ENCODE measurements around the gene NIBAN1.
"Not testable (repeated sequence)": the region's sequence is repeated elsewhere in the genome, so short reads cannot be mapped to it uniquely, and the experiment has no call there.

Gene NIBAN1

DNA sequence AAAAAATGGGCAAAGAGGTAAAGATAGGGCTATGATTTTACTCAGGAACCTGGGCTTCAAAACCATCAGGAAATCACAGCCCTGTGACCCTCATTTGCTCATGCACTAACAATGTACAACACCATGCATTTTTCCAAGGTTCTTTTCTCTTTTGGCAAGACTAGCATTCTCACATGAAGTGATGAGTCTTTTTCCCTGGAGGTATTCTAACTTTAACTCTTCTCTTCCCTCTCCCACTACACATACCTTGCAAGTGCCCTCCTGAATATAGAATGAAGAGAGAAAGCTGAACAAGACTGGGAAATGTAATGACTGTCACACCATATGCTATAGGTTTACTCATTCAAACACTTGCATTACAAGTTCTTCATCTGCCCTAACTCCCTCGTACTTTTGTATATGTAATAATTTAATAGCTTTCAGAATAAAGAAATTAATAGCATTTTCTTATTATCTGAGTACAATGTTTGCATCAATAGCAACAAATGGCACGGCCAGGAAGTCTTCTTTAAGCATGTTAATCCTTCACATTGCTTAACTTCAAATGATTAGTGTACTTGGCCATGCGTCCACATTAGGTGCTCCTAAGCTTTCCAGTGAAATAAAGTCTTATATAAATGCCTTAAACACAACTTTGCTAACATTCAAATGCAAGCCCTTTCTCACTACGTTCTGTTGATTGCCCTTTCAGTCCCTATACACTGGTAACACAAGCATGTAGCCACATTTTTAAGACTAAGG is 1.8 kb downstream of the NIBAN1 start:
- no peak for DNase-seq

DNA sequence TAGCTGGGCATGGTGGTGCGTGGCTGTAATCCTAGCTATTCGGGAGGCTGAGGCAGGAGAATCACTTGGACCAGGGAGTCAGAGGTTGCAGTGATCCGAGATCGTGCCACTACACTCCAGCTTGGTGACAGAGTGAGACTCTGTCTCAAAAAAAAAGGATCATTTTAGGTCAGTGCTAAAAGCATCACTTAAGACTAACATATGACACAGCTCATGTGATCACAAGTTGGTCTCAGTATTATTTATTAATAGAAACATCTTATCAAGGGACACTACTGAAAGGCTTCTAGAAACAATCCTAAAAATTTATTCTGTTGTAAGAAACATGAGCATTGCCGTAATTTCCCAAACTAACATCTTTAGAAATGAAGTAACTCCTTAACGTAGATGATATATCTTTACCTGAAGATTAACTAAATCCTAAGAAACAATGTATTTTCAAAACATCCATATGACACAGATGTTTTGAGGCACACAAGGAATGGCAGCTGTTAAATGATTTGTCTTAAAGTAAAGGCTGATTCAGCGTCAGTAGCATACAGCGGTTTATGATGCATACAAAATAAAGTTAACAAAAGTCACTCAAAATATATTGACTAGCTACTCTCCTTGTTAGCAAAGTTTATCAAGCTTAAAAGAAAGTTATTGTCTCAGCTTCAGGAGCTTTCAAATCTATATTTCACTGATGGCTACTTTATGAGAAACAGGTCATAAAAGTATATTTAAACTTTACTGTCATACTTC is 2.6 kb downstream of the NIBAN1 start:
- DNase-seq = no peak

DNA sequence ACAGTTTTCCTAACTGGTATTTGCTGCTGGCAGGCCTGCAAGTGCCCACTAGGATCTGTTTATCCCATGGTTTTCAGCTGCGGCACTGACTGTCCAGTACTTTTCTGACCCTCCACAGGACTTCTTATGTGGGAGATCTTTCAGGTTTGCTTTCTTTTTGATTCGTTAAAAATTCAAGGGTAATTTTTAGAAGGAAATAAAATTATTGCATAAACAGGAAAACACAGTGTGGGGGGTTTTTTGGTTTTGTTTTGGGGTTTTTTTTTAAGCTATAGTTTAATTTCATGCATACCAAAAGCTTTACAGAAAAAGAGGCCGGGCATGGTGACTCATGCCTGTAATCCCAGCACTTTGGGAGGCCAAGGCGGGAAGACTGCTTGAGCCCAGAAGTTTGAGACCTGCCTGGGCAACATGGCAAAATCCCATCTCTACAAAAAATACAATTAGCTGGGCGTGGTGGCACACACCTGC is 3.6 kb downstream of the NIBAN1 start:
- no peak for DNase-seq

DNA sequence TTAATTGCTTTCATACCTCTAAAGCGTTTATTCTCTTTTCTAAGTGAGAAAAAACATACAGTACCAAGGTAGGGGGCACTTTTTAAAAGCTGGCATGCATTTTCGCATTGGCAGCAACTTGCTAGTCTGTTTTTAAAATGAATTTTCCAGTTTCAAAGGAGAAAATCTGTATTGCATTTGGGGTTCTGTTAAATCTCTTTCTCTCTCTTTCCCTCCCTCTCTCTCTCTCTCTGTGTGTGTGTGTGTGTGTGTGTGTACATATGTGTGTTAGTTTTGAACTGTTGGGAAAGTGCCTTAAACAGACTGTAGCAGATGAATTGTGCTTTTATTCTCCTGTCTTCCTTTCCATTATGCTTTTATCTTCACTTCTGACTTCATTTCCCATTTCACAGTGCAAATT is 7.3 kb downstream of the NIBAN1 start:
- DNase-seq = no peak

DNA sequence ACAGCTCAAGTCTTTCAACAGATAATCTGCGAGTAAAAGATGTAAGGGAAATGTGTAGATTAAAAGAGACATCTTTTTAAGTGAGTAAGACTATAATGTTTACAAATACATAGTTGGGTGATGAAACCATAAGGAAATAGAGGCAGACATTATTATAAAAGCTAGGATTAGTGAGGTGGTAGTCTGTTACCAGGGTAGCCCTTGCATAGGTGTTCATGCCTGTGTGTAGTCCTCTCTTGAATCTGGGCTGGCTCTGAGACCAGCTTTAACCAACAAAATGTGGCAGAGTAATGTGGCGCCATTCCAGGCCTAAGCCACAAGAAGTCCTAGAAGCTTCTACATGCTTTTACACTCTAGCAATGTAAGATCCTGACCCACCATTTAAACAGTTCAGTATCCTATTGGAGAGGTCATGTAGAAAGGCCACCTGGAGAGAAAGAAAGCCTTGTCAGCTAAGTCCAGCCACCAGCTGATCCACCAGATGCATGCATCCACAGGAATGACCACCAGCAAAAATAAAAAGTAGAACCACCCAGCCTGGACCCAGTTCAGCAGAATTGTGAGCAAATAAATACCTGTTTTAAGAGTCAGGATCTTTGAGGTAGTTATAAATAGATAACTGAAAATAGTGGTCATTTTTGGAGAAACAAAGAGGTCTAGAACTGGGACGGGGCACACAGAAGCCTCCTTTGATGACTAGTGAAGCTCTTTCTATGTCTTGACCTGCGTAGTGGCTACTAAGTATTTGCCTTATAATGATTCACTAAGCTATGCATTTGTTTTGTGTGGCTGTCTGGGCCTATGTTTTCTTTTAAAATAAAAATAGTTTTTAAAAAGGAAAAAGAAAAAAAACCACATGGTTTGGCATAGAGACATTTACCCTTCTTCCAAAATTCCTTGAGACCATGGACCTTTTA is 8.1 kb downstream of the NIBAN1 start:
- no peak for DNase-seq

DNA sequence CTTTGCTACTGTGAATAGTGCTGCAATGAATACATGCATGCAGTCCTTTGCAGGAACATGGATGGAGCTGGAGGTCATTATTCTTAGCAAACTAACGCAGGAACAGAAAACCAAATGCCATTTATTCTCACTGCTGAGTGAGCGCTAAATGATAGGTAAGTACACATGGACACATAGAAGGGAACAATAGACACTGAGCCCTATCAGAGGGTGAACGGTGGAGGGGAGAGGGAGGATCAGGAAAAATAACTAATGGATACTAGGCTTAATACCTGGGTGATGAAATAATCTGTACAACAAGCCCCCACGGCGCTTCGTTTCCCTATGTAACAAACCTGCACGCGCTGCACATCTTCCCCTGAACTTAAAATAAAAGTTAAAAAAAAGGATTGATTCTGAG is 8.9 kb downstream of the NIBAN1 start:
- DNase-seq = no peak

DNA sequence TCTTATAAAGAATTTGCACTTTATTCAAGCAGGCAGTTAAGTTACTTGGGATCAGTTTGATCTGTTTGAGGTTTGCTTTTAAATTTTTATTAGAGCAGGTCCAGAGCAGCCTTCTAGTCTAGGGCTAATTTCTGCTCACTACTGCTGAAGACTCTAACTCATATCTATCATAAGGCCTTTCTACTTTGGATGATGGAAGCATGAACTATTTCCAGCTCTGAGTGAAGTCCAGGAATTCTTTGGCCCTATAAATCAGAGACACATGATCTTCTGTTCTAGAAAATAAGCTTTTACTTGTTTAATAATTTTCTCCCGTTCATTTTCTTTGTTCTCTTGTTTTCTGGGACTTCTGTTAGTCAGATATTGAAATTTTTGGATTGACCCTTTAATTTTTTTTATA is 14.7 kb downstream of the NIBAN1 start:
- DNase-seq = no peak

DNA sequence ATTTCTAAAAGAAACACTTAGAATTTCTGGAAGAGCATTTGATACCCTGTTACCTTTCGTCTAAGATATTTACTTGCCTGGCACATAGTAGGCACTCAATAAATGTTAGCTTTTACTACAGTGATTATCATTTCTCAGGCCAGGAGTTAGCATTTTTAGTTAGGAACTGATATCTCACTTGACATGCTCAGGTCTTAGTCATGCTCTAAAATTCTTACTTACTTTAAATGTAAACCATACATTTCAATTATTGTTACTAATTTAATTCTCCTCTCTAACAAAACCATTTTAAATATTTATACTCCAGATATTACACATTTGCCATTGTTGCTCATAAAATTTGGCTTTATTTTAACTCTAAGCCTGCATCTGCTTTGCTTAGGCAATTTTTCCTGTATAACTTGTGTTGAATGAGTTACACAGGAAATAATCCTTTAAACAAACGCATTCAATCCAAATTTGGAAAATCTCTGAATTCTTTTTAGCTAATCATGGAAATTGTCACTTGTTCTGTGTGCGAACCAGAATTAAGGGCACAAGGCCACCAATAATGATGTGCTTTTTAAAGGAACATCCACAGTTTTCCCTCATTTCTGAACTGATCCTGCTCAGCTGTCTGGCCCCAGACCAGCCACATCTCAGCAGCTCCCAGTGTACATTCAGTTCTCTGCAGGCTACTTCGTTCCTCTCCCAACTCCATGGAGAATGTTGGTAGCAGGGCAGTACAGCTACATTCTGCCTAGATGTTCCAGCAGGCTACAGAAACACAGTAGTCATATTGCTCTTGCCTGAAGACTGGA is 15.6 kb downstream of the NIBAN1 start:
- peak in 1 of 58 donors; percentile 1 for DNase-seq

DNA sequence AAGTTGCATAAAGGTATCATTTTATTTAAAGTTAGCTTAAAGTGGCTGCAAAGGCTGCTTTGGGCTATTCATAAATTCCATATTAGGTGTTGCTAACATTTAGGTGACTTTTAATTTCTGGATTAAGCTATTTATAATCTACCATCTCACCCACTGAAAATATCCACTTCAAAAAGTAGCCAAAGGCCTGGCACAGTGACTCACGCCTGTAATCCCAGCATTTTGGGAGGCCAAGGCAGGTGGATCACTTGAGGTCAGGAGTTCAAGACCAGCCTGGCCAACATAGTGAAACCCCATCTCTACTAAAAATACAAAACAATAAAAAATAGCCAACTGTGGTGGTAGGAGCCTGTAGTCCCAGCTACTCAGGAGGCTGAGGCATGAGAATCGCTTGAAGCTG is 16.4 kb downstream of the NIBAN1 start:
- DNase-seq = not testable (repeated sequence)

DNA sequence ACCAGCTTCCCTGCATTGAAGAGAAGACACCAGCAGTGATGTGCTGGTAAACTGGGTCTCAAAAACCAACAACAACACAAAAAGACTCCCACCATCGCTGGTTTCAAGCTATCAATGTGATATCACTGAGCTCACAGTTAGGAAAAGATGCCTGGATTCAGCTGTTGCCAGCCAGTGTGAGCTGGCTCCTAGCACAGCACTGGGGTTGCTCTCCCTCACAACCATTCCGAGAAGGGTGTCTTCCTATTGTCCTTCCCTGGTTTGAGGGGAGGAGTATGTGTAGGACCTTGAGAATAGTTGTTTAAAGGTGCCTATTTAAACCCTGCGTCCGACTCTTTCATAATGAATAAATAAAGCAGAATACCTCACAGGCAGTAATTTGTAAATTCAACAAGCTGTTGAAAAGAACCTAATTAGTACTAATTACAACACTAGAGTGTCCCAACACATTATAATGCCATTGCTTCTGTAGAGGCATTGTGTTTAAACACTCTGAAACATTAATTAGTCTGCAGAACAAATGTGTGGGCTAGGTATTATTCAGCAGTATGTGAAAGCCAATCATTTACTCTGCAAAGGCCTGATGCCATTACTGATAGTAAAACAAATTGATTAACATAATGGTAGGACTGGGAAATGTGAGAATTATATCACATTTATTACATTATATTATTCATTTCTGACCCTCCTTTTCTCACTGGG is 17.2 kb downstream of the NIBAN1 start:
- DNase-seq = no peak

DNA sequence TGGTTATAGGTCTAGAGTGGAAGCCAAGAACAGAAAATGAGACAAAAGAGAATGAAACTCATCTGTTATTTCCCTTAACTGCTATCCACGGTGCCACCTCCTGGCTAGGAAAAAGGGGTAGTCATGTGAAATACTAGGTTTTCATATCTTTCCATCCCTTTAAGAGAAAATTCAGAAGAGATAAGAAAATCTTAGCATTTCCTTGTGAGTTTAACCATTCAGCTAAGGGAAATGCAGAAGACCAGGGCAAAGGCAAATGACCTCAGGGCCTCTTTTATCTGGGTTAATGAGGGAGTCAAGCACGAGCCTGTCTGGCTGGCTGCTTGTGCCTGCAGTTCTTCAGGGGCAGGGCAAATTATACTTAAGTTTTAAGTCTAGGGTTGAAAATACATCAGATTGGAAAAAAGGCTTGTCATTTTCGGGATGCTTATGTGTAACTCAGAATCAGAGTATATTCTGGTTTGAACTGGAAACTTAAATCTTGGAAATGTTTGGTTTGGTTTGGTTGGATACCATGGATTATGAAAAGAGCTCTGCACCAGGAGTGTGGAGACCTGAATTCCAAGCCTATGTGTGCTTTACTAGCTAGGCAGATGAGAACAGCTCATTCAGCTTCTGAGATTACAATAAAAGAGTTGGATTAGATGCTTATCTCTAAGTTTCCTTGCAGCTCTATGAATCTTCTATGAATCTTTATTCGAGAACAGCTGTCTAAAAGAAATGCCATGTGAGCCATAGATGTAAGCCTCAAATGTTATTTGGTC is 19.9 kb downstream of the NIBAN1 start:
- no peak for DNase-seq

DNA sequence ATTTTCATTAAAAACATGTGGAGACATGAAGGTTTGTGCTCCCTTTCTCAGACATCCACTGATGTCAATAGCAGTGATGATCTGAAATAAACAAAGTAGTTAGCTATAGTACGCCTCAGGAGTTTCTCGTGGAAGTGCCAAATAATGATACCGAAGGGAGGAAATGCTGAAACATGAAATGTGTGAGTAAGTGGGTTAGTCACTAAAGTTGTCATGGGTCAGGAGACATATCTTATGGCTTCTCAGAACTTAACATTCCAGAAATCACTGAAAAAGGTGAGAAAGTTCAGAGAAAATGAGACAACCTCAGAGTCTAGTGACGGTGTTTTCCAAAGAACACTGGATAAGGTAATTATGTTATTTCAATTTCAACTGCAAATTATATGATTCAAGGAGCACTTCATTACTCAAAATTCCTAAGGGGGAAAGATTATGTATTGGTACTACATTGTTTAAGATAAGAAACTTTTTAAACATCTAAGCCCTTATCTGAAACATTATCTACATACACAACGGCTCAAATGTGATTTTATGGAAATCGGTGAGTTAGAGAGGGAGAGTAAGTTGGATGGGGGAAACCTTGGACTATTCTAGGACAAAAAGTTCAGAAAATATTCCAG is 20.6 kb downstream of the NIBAN1 start:
- no peak for DNase-seq

DNA sequence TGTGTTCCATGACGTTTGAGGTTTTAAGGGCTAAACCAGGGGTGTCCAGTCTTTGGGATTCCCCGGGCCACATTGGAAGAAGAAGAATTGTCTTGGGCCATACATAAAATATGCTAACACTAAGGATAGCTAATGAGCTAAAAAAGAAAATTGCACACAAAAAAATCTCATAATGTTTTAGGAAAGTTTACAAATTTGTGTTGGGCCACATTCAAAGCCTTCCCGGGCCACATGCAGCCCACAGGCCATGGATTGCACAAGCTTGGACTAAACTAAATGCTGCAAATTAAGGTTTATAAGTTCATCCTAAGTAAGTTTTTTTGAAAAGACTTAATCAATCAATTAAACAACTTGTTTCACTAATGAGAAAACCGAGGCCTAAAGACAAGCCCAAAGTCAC is 21.9 kb downstream of the NIBAN1 start:
- DNase-seq = no peak

DNA sequence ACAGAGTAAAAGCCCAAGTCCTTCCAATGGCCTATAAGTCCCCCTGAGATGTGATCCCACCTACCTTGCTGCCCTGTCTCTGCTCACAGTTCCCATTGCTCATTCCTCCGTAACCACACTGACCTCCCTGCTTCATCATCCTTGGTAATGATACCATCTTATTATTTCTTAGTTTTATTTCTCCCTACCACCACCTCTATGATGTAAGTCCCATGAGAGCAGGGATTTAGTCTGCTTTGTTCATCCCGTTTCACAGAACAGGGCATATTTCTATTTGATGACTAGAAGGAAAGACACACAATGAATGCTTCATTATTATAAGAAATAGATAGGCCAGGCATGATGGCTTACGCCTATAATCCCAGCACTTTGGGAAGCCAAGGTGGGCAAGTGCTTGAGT is 22.5 kb downstream of the NIBAN1 start:
- DNase-seq = no peak

DNA sequence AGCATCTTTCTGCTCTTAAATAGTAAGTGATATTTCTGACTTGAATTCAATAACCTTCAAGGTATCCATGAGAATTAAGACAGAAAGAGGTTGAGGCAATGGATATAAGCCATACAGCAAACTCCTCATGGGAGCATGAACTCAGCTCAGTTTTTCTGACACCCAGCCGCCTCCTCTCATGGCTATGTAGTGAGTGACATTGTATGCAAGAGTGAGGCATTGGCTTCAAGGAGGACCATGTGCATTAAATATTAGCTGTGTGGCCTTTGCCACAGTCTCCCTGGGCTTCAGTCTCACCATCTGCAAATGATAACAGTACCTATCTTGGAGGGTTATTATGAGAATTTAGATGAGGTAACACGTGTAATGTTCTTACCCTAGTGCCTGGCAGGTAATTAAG is 23.4 kb downstream of the NIBAN1 start:
- no peak for DNase-seq

DNA sequence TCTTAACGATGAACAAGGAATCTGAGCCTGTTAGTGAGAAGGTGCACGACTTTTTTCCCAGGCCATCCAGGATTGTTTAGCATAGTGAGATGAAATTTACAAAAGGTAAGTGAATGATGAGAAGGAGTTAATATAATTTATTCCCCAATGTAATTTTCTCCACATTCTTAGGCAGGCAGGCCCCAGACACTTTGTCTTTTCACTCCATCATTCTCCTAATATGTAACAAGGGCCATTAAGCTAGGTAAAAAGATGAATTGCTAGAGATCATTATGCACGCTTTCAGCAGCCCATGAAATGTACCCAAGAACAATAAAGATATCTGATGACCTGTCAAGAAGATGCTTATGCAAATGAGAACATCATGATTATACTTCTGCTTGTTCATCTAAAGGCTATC is 24.1 kb downstream of the NIBAN1 start:
- DNase-seq = no peak

DNA sequence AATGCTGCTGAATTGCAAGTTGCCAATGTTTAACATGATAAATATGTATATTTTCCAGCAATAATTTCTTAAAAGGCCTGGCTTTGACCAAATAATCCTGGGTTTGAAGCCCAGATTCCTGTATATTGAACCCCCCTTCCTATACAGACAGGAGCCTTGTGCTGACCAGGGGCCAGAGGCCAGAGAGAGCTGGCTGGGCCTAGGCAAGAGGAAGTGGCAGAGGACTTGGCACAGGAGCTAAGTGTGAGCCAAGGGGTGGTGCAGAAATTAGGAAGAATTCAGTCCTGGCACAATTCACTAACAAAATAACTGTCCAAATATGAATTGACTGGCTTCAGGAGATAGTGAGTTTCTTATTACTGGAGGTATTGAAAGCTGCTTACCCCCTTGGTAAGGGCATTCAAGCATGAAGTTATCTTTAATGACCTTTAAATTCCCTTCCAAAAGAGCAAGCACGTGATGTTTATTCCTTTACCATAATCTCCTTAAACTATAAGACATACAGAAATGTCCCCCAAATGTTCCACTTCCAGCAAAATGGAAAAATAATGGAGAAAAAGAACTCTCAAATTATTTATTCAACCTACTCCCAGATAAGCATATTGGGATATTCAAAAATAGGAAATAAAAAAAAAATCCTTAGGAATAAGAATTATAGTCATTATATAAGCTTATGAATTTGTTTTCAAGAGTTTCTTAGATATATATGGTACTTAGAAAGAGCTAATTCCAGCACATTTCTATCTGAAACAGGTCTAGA is 26.6 kb downstream of the NIBAN1 start:
- DNase-seq = peak in 2 of 58 donors; percentile 0 to 1

Measured in anterior cingulate cortex (tissue), 58 donors.